Measurements from ENCODE around the gene NME4. TPM values are rescaled to one million over a fixed set of nuclear protein-coding genes. Genes with fewer than 3 reads are reported as not detected.

NME4 gene
- total and polyA plus RNA-seq, 10 of the 15 experiments (the other 5 are each of a cell fraction or from before 2014, with no cell fraction given) = 11.0 to 235 (median 97.7) TPM

DNA sequence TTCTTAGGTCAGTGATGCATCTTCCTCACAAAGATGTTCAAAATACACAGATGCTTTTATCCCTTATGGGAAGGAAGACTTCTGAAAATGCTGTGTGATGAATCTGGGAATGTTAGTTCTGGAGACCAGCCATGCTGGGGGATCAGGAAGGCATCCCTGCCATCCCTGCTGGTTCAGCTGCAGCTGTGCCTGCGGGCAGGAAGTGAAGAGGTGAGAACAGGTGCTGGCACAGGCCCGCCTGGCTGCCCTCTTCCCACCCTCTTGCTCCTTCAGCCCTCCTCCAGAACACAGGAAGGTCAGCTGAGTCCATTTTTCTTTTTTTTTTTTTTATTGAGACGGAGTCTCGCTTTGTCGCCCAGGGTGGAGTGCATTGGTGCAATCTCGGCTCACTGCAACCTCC, 43.6 kb downstream of the NME4 start:
- in situ Hi-C loops (cut with MboI) = no loop called here
- TF ChIP-seq ESRRA (IDR thresholded peaks at IDR 0.05; ENCODE audit: low read length) (no peak), NR2C2 (IDR thresholded peaks at IDR 0.05; ENCODE audit: borderline replicate concordance, control insufficient read depth, insufficient read length, low read depth) (no peak), DPF2 (IDR thresholded peaks at IDR 0.05) (no peak), JUND (IDR thresholded peaks at IDR 0.05; ENCODE audit: low read depth, low read length) (no peak), NR2C1 (IDR thresholded peaks at IDR 0.05) (no peak), CEBPB (IDR thresholded peaks at IDR 0.05; ENCODE audit: borderline replicate concordance in 1 of 2, low read depth in 2 of 2, low read length in 2 of 2) (no peak), FOS (IDR thresholded peaks at IDR 0.05; ENCODE audit: borderline replicate concordance, extremely low read depth, insufficient read length) (no peak), CHD1 (IDR thresholded peaks at IDR 0.05; ENCODE audit: low read depth, low read length) (no peak), BCL11A (IDR thresholded peaks at IDR 0.05; ENCODE audit: low read depth, low read length) (no peak), NFYB (IDR thresholded peaks at IDR 0.05; ENCODE audit: insufficient read depth, low read depth, low read length) (no peak), NRF1 (conservative IDR thresholded peaks at IDR 0.05; ENCODE audit: low read depth, low read length) (no peak), CHD2 (IDR thresholded peaks at IDR 0.05; ENCODE audit: borderline replicate concordance, low read depth, low read length) (no peak)
- TF ChIP-seq, protein P1, sequence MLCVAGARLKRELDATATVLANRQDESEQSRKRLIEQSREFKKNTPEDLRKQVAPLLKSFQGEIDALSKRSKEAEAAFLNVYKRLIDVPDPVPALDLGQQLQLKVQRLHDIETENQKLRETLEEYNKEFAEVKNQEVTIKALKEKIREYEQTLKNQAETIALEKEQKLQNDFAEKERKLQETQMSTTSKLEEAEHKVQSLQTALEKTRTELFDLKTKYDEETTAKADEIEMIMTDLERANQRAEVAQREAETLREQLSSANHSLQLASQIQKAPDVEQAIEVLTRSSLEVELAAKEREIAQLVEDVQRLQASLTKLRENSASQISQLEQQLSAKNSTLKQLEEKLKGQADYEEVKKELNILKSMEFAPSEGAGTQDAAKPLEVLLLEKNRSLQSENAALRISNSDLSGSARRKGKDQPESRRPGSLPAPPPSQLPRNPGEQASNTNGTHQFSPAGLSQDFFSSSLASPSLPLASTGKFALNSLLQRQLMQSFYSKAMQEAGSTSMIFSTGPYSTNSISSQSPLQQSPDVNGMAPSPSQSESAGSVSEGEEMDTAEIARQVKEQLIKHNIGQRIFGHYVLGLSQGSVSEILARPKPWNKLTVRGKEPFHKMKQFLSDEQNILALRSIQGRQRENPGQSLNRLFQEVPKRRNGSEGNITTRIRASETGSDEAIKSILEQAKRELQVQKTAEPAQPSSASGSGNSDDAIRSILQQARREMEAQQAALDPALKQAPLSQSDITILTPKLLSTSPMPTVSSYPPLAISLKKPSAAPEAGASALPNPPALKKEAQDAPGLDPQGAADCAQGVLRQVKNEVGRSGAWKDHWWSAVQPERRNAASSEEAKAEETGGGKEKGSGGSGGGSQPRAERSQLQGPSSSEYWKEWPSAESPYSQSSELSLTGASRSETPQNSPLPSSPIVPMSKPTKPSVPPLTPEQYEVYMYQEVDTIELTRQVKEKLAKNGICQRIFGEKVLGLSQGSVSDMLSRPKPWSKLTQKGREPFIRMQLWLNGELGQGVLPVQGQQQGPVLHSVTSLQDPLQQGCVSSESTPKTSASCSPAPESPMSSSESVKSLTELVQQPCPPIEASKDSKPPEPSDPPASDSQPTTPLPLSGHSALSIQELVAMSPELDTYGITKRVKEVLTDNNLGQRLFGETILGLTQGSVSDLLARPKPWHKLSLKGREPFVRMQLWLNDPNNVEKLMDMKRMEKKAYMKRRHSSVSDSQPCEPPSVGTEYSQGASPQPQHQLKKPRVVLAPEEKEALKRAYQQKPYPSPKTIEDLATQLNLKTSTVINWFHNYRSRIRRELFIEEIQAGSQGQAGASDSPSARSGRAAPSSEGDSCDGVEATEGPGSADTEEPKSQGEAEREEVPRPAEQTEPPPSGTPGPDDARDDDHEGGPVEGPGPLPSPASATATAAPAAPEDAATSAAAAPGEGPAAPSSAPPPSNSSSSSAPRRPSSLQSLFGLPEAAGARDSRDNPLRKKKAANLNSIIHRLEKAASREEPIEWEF (IDR thresholded peaks at IDR 0.05; ENCODE audit: insufficient replicate concordance, low read depth, low read length) = no peak
- TF ChIP-seq, protein P2, sequence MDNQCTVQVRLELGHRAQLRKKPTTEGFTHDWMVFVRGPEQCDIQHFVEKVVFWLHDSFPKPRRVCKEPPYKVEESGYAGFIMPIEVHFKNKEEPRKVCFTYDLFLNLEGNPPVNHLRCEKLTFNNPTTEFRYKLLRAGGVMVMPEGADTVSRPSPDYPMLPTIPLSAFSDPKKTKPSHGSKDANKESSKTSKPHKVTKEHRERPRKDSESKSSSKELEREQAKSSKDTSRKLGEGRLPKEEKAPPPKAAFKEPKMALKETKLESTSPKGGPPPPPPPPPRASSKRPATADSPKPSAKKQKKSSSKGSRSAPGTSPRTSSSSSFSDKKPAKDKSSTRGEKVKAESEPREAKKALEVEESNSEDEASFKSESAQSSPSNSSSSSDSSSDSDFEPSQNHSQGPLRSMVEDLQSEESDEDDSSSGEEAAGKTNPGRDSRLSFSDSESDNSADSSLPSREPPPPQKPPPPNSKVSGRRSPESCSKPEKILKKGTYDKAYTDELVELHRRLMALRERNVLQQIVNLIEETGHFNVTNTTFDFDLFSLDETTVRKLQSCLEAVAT (IDR thresholded peaks at IDR 0.05) = no peak
- TF ChIP-seq, protein P3, sequence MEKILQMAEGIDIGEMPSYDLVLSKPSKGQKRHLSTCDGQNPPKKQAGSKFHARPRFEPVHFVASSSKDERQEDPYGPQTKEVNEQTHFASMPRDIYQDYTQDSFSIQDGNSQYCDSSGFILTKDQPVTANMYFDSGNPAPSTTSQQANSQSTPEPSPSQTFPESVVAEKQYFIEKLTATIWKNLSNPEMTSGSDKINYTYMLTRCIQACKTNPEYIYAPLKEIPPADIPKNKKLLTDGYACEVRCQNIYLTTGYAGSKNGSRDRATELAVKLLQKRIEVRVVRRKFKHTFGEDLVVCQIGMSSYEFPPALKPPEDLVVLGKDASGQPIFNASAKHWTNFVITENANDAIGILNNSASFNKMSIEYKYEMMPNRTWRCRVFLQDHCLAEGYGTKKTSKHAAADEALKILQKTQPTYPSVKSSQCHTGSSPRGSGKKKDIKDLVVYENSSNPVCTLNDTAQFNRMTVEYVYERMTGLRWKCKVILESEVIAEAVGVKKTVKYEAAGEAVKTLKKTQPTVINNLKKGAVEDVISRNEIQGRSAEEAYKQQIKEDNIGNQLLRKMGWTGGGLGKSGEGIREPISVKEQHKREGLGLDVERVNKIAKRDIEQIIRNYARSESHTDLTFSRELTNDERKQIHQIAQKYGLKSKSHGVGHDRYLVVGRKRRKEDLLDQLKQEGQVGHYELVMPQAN (conservative IDR thresholded peaks at IDR 0.05) = no peak

More for the DNA sequence above, 43.6 kb downstream of the NME4 start:
- no peak overlapping the region for H3K9ac ChIP-seq (ENCODE audit: control insufficient read depth, insufficient read depth, low read length)
- no peaks in the 10 kb centered on the region for H3K9me3 ChIP-seq (replicated peaks; ENCODE audit: control insufficient read depth, insufficient read depth, low read length)
- H3K36me3 ChIP-seq (ENCODE audit: control insufficient read depth in 2 of 2, insufficient read depth in 2 of 2, low read length in 1 of 2) = no peaks in the 10 kb centered on the region; a peak in 1 of 4 replicates
- no peak for DNase-seq (ENCODE audit: low read depth, low spot score)
- H3K27ac ChIP-seq (ENCODE audit: control insufficient read depth, insufficient read depth) = no peak overlapping the region
- ChIA-PET POLR2A (no interaction called here), CTCF (no interaction called here), SMC1A (ENCODE audit: uncharacterized antibody, unreplicated experiment) (no interaction called here), RAD21 (ENCODE audit: unreplicated experiment) (no interaction called here)
- H3K4me3 ChIP-seq = no peak overlapping the region
- no peaks in the 10 kb centered on the region for H3K4me1 ChIP-seq (ENCODE audit: control insufficient read depth, insufficient read depth, low read length)
- no peaks in the 10 kb centered on the region for H3K27me3 ChIP-seq (replicated peaks in 1 of 2; ENCODE audit: control insufficient read depth in 2 of 2, insufficient read depth in 2 of 2, low read length in 1 of 2)
- no peak for FAIRE-seq
- H3K4me2 ChIP-seq (ENCODE audit: control insufficient read depth, insufficient read depth) = no peak overlapping the region
- intact Hi-C loops (cut with micrococcal nuclease; ENCODE audit: unreplicated experiment) = no loop called here
- ATAC-seq = no peak
- no peaks in the 10 kb centered on the region; the same call in 1 of the 2 replicates for H3K79me2 ChIP-seq (ENCODE audit: control insufficient read depth, insufficient read depth, low read length)
- BruUV-seq (replicated peaks) = no TSS peak
- WGBS (ENCODE audit: insufficient coverage, insufficient replicate concordance, low lambda C conversion rate, missing lambda C conversion rate) = 91% methylated on average over 4 of the region's 6 CpGs
- no peaks in the 10 kb centered on the region for H4K20me1 ChIP-seq (ENCODE audit: control insufficient read depth, insufficient read depth)
- no peak overlapping the region for H2AFZ ChIP-seq (ENCODE audit: control insufficient read depth, low read depth, low read length)
